ENCODE data around the gene PFKFB2. TPM values are rescaled to one million over a fixed set of nuclear protein-coding genes. Genes with fewer than 3 reads are reported as not detected.
A peak's percentile ranks its signal among the peaks of the same experiment; 100 is the strongest.

PFKFB2 gene
- total and polyA plus RNA-seq, 2 donors (not counting 1 experiment from before 2014, with no cell fraction given) = 6.5 to 18.2 TPM

DNA sequence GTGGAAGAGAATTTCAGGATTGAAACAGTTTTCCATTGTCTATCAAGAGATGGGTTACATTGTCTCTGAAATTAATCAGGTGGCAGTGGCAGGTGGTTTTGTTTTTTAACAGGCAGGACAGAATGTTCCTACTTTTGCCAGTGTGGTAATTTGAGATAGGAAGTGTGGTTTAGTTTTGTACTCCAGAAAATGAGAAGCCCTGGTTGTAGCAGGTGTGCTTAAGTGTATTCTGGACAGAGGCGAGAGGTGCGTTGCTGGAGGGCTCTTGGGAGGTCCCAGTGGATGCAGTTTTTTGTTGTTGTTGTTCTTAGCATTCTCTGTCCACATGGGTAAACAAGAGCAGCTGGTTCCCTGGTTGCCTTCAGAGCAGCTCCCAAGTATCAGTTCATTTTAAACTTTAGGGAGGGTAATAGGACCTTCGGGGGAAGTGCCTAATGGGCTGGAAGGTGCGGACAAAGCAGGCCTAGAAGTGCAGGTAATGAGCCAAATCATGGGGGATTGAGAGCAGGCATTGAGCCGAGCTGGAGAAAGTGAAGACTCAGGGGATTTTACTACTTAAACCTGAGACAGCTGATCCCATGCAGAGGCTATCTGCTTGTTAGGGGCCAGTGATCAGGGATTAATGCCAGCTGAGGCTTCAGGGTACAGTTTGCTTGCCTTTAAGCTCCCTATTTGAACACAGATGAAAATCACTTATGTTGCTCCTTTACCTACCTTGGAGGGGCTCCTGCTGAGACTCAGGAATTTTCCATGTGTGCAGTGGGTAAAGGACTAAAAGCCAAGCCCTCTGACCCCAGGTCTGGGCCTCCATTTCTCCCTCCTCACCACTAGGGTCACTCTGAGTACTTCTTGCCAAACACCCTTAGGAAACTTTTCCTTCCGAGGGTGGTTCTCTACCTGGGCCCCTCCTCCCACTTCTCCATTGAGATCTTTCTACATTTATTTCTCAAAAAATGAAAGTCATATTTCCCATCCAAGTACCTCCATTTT lies 6.1 kb downstream of the PFKFB2 start:
- Histone ChIP-seq H2AFZ (ENCODE audit: insufficient read depth, low read depth, low read length, poor library complexity, severe bottlenecking) (no peak overlapping the region), H3K9ac (ENCODE audit: low read length) (no peak overlapping the region), H3K79me2 (ENCODE audit: control insufficient read depth, insufficient read depth, low read length) (no peaks in the 10 kb centered on the region), H3K27me3 (replicated peaks in 1 of 4; ENCODE audit: control extremely low read depth in 1 of 4, control insufficient read depth in 3 of 4, insufficient read depth in 4 of 4, low read length in 3 of 4) (no peaks in the 10 kb centered on the region), H3K36me3 (replicated peaks in 1 of 2; ENCODE audit: control extremely low read depth in 1 of 2, control insufficient read depth in 1 of 2, extremely low read depth in 1 of 2, insufficient read depth in 2 of 2, low read length in 1 of 2) (peaks cover 5 to 37% of the 10 kb centered on the region in 2 experiments), H3K4me2 (replicated peaks; ENCODE audit: low read depth, low read length, poor library complexity, severe bottlenecking) (no peak overlapping the region), H3K9me3 (ENCODE audit: control extremely low read depth in 1 of 3, control insufficient read depth in 2 of 3, insufficient read depth in 1 of 3, low read length in 2 of 3) (no peaks in the 10 kb centered on the region), H3K4me3 (ENCODE audit: control extremely low read depth in 1 of 5, extremely low read depth in 1 of 5, insufficient read depth in 1 of 5, low read depth in 2 of 5, low read length in 4 of 5) (no peak overlapping the region), H3K4me1 (ENCODE audit: control insufficient read depth in 2 of 2, insufficient read depth in 2 of 2, low read length in 2 of 2) (peaks cover 12 to 17% of the 10 kb centered on the region in 2 donors), H4K20me1 (ENCODE audit: control insufficient read depth, insufficient read depth, low read length, poor library complexity, severe bottlenecking) (no peaks in the 10 kb centered on the region), H3K27ac (ENCODE audit: low read length in 2 of 2) (no peak overlapping the region)
- CTCF ChIA-PET = interaction anchor here (0.6 to 2.2 kb wide), 4 partner anchors 9 to 455 kb away, joined by 3 to 11 read pairs (median 10); no protein-coding TSS in a partner anchor
- DNase-seq (no peak), ATAC-seq (ENCODE audit: low read depth) (no peak)
- POLR2A ChIA-PET = no interaction called here
- peak overlapping the region; percentile 59 for H3K27ac Mint-ChIP-seq
- no peak overlapping the region for H3K4me3 Mint-ChIP-seq
- no peaks in the 10 kb centered on the region for H3K27me3 Mint-ChIP-seq
- no peaks in the 10 kb centered on the region for H3K9me3 Mint-ChIP-seq (ENCODE audit: insufficient read depth)
- WGBS (ENCODE audit: insufficient coverage) = 55% methylated on average over 6 of the region's 6 CpGs
- no peak for TF ChIP-seq EZH2 (IDR thresholded peaks at IDR 0.05; ENCODE audit: borderline replicate concordance, insufficient read depth, low read depth, low read length, poor library complexity, severe bottlenecking)
- TF ChIP-seq, protein P1, sequence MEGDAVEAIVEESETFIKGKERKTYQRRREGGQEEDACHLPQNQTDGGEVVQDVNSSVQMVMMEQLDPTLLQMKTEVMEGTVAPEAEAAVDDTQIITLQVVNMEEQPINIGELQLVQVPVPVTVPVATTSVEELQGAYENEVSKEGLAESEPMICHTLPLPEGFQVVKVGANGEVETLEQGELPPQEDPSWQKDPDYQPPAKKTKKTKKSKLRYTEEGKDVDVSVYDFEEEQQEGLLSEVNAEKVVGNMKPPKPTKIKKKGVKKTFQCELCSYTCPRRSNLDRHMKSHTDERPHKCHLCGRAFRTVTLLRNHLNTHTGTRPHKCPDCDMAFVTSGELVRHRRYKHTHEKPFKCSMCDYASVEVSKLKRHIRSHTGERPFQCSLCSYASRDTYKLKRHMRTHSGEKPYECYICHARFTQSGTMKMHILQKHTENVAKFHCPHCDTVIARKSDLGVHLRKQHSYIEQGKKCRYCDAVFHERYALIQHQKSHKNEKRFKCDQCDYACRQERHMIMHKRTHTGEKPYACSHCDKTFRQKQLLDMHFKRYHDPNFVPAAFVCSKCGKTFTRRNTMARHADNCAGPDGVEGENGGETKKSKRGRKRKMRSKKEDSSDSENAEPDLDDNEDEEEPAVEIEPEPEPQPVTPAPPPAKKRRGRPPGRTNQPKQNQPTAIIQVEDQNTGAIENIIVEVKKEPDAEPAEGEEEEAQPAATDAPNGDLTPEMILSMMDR (IDR thresholded peaks at IDR 0.05) = no peak
- intact Hi-C loops (cut with micrococcal nuclease) = loop anchor here (10.0 kb wide), 1 partner anchor 424 kb away; the partner anchor contains the start of gene DYRK3
- peaks cover 13% of the 10 kb centered on the region for H3K4me1 Mint-ChIP-seq

DNA sequence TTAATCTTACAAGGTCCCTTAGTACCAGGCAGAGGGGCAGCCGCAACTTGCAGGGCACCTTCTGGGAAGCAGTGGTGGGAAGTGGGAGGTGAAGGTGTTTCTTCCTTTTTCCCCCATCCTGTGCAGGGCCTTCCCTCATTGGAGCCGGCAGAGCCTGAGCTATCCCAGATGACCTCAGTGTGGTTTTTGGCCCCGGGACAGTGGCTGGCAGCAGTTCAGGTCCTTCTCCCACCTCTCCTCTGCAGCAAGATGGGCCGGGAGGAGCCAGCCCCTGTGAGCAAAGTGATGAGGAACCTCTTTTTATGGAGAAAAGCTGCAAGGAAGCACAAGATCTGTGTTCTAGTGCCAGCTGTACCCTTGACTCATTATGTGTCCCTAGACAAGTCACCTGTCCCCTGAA lies 6.8 kb downstream of the PFKFB2 start:
- intact Hi-C loops (cut with micrococcal nuclease) = loop anchor here (10.0 kb wide), 1 partner anchor 425 kb away; the partner anchor contains the start of gene DYRK3
- no peak for ATAC-seq (ENCODE audit: low read depth)
- H3K9ac ChIP-seq (ENCODE audit: low read length) = no peak overlapping the region
- H3K79me2 ChIP-seq (ENCODE audit: control insufficient read depth, insufficient read depth, low read length) = no peaks in the 10 kb centered on the region
- ChIA-PET POLR2A (no interaction called here), CTCF (interaction anchor here (0.6 to 2.2 kb wide), 5 partner anchors 10 to 24 kb away, joined by 3 to 11 read pairs (median 9); no protein-coding TSS in a partner anchor)
- Mint-ChIP-seq H3K9me3 (ENCODE audit: insufficient read depth) (no peaks in the 10 kb centered on the region), H3K4me1 (peaks cover 6% of the 10 kb centered on the region), H3K27me3 (no peaks in the 10 kb centered on the region), H3K27ac (no peak overlapping the region), H3K4me3 (no peak overlapping the region)
- peaks cover 9 to 44% of the 10 kb centered on the region in 2 experiments for H3K36me3 ChIP-seq (replicated peaks in 1 of 2; ENCODE audit: control extremely low read depth in 1 of 2, control insufficient read depth in 1 of 2, extremely low read depth in 1 of 2, insufficient read depth in 2 of 2, low read length in 1 of 2)
- no peak overlapping the region for H3K4me2 ChIP-seq (replicated peaks; ENCODE audit: low read depth, low read length, poor library complexity, severe bottlenecking)
- WGBS (ENCODE audit: insufficient coverage) = 18% methylated on average over 2 of the region's 4 CpGs
- peaks cover 5 to 10% of the 10 kb centered on the region in 2 donors for H3K4me1 ChIP-seq (ENCODE audit: control insufficient read depth in 2 of 2, insufficient read depth in 2 of 2, low read length in 2 of 2)
- no peaks in the 10 kb centered on the region for H3K9me3 ChIP-seq (ENCODE audit: control extremely low read depth in 1 of 3, control insufficient read depth in 2 of 3, insufficient read depth in 1 of 3, low read length in 2 of 3)
- TF ChIP-seq, protein P1 (IDR thresholded peaks at IDR 0.05) = no peak
- TF ChIP-seq EZH2 (IDR thresholded peaks at IDR 0.05; ENCODE audit: borderline replicate concordance, insufficient read depth, low read depth, low read length, poor library complexity, severe bottlenecking) = no peak
- DNase-seq = no peak
- H3K27ac ChIP-seq (ENCODE audit: low read length in 2 of 2) = no peak overlapping the region
- no peak overlapping the region for H3K4me3 ChIP-seq (ENCODE audit: control extremely low read depth in 1 of 5, extremely low read depth in 1 of 5, insufficient read depth in 1 of 5, low read depth in 2 of 5, low read length in 4 of 5)
- no peak overlapping the region for H2AFZ ChIP-seq (ENCODE audit: insufficient read depth, low read depth, low read length, poor library complexity, severe bottlenecking)
- H4K20me1 ChIP-seq (ENCODE audit: control insufficient read depth, insufficient read depth, low read length, poor library complexity, severe bottlenecking) = no peaks in the 10 kb centered on the region
- H3K27me3 ChIP-seq (replicated peaks in 1 of 4; ENCODE audit: control extremely low read depth in 1 of 4, control insufficient read depth in 3 of 4, insufficient read depth in 4 of 4, low read length in 3 of 4) = no peaks in the 10 kb centered on the region

Data from B cell (primary cell).